Measurements from ENCODE around the gene ZNF609.

GRCh38 chr15:64454282-64454681 lies 6.1 kb upstream of the ZNF609 start:
- TF ChIP-seq CTCF (IDR thresholded peaks at IDR 0.05): no peak
- no peak for TF ChIP-seq POLR2A (IDR thresholded peaks at IDR 0.05)
